Measurements from ENCODE around the gene ANKRD37.
A peak's percentile ranks its signal among the peaks of the same experiment; 100 is the strongest.

ANKRD37 gene

GRCh38 chr4:185396724-185397385 lies at the start of gene ANKRD37:
TSS of gene ANKRD37 (plus strand) at chr4:185396841. CDS start at chr4:185396924, 83 bp downstream.
- Histone ChIP-seq H3K27me3 (ENCODE audit: control insufficient read depth in 5 of 5, insufficient read depth in 4 of 5, low read length in 5 of 5) (no peaks in the 10 kb centered on the region), H3K27ac (ENCODE audit: low read depth, low read length) (peak within 1 kb of the TSS; percentile 98), H3K36me3 (ENCODE audit: control insufficient read depth in 5 of 5, insufficient read depth in 5 of 5, low read length in 5 of 5) (peaks cover 17 to 28% (median 23%) of the 10 kb centered on the region in 5 donors), H3K9ac (ENCODE audit: low read length in 5 of 5) (peak within 1 kb of the TSS in 4 of 5 donors; percentile 78 to 93 (median 87)), H3K4me3 (ENCODE audit: low read depth in 1 of 5, low read length in 5 of 5) (peak within 1 kb of the TSS; percentile 80 to 85 (median 85)), H3K9me3 (ENCODE audit: control insufficient read depth in 5 of 5, low read length in 5 of 5) (no peaks in the 10 kb centered on the region), H3K4me1 (ENCODE audit: control insufficient read depth in 5 of 5, insufficient read depth in 5 of 5, low read length in 5 of 5) (peaks cover 3 to 22% (median 21%) of the 10 kb centered on the region in 5 donors)

GRCh38 chr4:185346975-185347601 lies 49.6 kb upstream of the ANKRD37 start:
- Histone ChIP-seq H3K27ac (ENCODE audit: low read depth, low read length) (no peak overlapping the region), H3K36me3 (ENCODE audit: control insufficient read depth in 5 of 5, insufficient read depth in 5 of 5, low read length in 5 of 5) (peaks cover 13 to 24% (median 15%) of the 10 kb centered on the region in 5 donors)

GRCh38 chr4:185351691-185352090 lies 45.0 kb upstream of the ANKRD37 start:
- H3K4me3 ChIP-seq (ENCODE audit: low read depth in 1 of 5, low read length in 5 of 5): no peak overlapping the region
- no peak overlapping the region for H3K27ac ChIP-seq (ENCODE audit: low read depth, low read length)
- peaks cover 8 to 31% (median 23%) of the 10 kb centered on the region in 5 donors for H3K36me3 ChIP-seq (ENCODE audit: control insufficient read depth in 5 of 5, insufficient read depth in 5 of 5, low read length in 5 of 5)

More at GRCh38 chr4:185346975-185347601, 49.6 kb upstream of the ANKRD37 start:
- Histone ChIP-seq H3K4me3 (ENCODE audit: low read depth in 1 of 5, low read length in 5 of 5) (no peak overlapping the region), H3K9ac (ENCODE audit: low read length in 5 of 5) (no peak overlapping the region), H3K9me3 (ENCODE audit: control insufficient read depth in 5 of 5, low read length in 5 of 5) (no peaks in the 10 kb centered on the region), H3K27me3 (ENCODE audit: control insufficient read depth in 5 of 5, insufficient read depth in 4 of 5, low read length in 5 of 5) (no peaks in the 10 kb centered on the region), H3K4me1 (ENCODE audit: control insufficient read depth in 5 of 5, insufficient read depth in 5 of 5, low read length in 5 of 5) (peaks cover 0 to 18% (median 7%) of the 10 kb centered on the region in 5 donors)

GRCh38 chr4:185352202-185352601 lies 44.4 kb upstream of the ANKRD37 start:
- Histone ChIP-seq H3K4me3 (ENCODE audit: low read depth in 1 of 5, low read length in 5 of 5) (no peak overlapping the region), H3K36me3 (ENCODE audit: control insufficient read depth in 5 of 5, insufficient read depth in 5 of 5, low read length in 5 of 5) (peaks cover 4 to 27% (median 18%) of the 10 kb centered on the region in 5 donors), H3K9ac (ENCODE audit: low read length in 5 of 5) (no peak overlapping the region), H3K4me1 (ENCODE audit: control insufficient read depth in 5 of 5, insufficient read depth in 5 of 5, low read length in 5 of 5) (no peaks in the 10 kb centered on the region), H3K27ac (ENCODE audit: low read depth, low read length) (no peak overlapping the region), H3K27me3 (ENCODE audit: control insufficient read depth in 5 of 5, insufficient read depth in 4 of 5, low read length in 5 of 5) (no peaks in the 10 kb centered on the region), H3K9me3 (ENCODE audit: control insufficient read depth in 5 of 5, low read length in 5 of 5) (no peaks in the 10 kb centered on the region)

More at GRCh38 chr4:185351691-185352090, 45.0 kb upstream of the ANKRD37 start:
- Histone ChIP-seq H3K9me3 (ENCODE audit: control insufficient read depth in 5 of 5, low read length in 5 of 5) (no peaks in the 10 kb centered on the region), H3K4me1 (ENCODE audit: control insufficient read depth in 5 of 5, insufficient read depth in 5 of 5, low read length in 5 of 5) (no peaks in the 10 kb centered on the region), H3K9ac (ENCODE audit: low read length in 5 of 5) (no peak overlapping the region), H3K27me3 (ENCODE audit: control insufficient read depth in 5 of 5, insufficient read depth in 4 of 5, low read length in 5 of 5) (no peaks in the 10 kb centered on the region)

- Histone ChIP-seq H3K9me3 (ENCODE audit: control insufficient read depth in 5 of 5, low read length in 5 of 5) (no peaks in the 10 kb centered on the region), H3K9ac (ENCODE audit: low read length in 5 of 5) (no peak overlapping the region), H3K27me3 (ENCODE audit: control insufficient read depth in 5 of 5, insufficient read depth in 4 of 5, low read length in 5 of 5) (no peaks in the 10 kb centered on the region), H3K36me3 (ENCODE audit: control insufficient read depth in 5 of 5, insufficient read depth in 5 of 5, low read length in 5 of 5) (peaks cover 4 to 27% (median 18%) of the 10 kb centered on the region in 5 donors), H3K27ac (ENCODE audit: low read depth, low read length) (no peak overlapping the region), H3K4me1 (ENCODE audit: control insufficient read depth in 5 of 5, insufficient read depth in 5 of 5, low read length in 5 of 5) (no peaks in the 10 kb centered on the region), H3K4me3 (ENCODE audit: low read depth in 1 of 5, low read length in 5 of 5) (no peak overlapping the region)
These were observed 43.9 kb upstream of the ANKRD37 start for GRCh38 chr4:185352741-185353140.

GRCh38 chr4:185357211-185357610 lies 39.4 kb upstream of the ANKRD37 start:
- no peaks in the 10 kb centered on the region for H3K4me1 ChIP-seq (ENCODE audit: control insufficient read depth in 5 of 5, insufficient read depth in 5 of 5, low read length in 5 of 5)
- H3K27me3 ChIP-seq (ENCODE audit: control insufficient read depth in 5 of 5, insufficient read depth in 4 of 5, low read length in 5 of 5): no peaks in the 10 kb centered on the region
- H3K9ac ChIP-seq (ENCODE audit: low read length in 5 of 5): no peak overlapping the region
- H3K36me3 ChIP-seq (ENCODE audit: control insufficient read depth in 5 of 5, insufficient read depth in 5 of 5, low read length in 5 of 5): peaks cover under 1 to 22% (median 12%) of the 10 kb centered on the region in 5 donors
- no peak overlapping the region for H3K4me3 ChIP-seq (ENCODE audit: low read depth in 1 of 5, low read length in 5 of 5)
- H3K27ac ChIP-seq (ENCODE audit: low read depth, low read length): no peak overlapping the region
- H3K9me3 ChIP-seq (ENCODE audit: control insufficient read depth in 5 of 5, low read length in 5 of 5): no peaks in the 10 kb centered on the region

- Histone ChIP-seq H3K27ac (ENCODE audit: low read depth, low read length) (no peak overlapping the region), H3K4me1 (ENCODE audit: control insufficient read depth in 5 of 5, insufficient read depth in 5 of 5, low read length in 5 of 5) (no peaks in the 10 kb centered on the region), H3K27me3 (ENCODE audit: control insufficient read depth in 5 of 5, insufficient read depth in 4 of 5, low read length in 5 of 5) (no peaks in the 10 kb centered on the region), H3K9ac (ENCODE audit: low read length in 5 of 5) (no peak overlapping the region), H3K9me3 (ENCODE audit: control insufficient read depth in 5 of 5, low read length in 5 of 5) (no peaks in the 10 kb centered on the region), H3K36me3 (ENCODE audit: control insufficient read depth in 5 of 5, insufficient read depth in 5 of 5, low read length in 5 of 5) (peaks cover 4 to 20% (median 11%) of the 10 kb centered on the region in 5 donors), H3K4me3 (ENCODE audit: low read depth in 1 of 5, low read length in 5 of 5) (no peak overlapping the region)
These were observed 38.8 kb upstream of the ANKRD37 start for GRCh38 chr4:185357733-185358440.

GRCh38 chr4:185358514-185358913 lies 38.1 kb upstream of the ANKRD37 start:
- Histone ChIP-seq H3K4me1 (ENCODE audit: control insufficient read depth in 5 of 5, insufficient read depth in 5 of 5, low read length in 5 of 5) (no peaks in the 10 kb centered on the region), H3K36me3 (ENCODE audit: control insufficient read depth in 5 of 5, insufficient read depth in 5 of 5, low read length in 5 of 5) (peaks cover 4 to 20% (median 11%) of the 10 kb centered on the region in 5 donors), H3K9me3 (ENCODE audit: control insufficient read depth in 5 of 5, low read length in 5 of 5) (no peaks in the 10 kb centered on the region), H3K27me3 (ENCODE audit: control insufficient read depth in 5 of 5, insufficient read depth in 4 of 5, low read length in 5 of 5) (no peaks in the 10 kb centered on the region), H3K9ac (ENCODE audit: low read length in 5 of 5) (no peak overlapping the region), H3K4me3 (ENCODE audit: low read depth in 1 of 5, low read length in 5 of 5) (no peak overlapping the region), H3K27ac (ENCODE audit: low read depth, low read length) (no peak overlapping the region)

- Histone ChIP-seq H3K9me3 (ENCODE audit: control insufficient read depth in 5 of 5, low read length in 5 of 5) (no peaks in the 10 kb centered on the region), H3K4me1 (ENCODE audit: control insufficient read depth in 5 of 5, insufficient read depth in 5 of 5, low read length in 5 of 5) (no peaks in the 10 kb centered on the region), H3K27ac (ENCODE audit: low read depth, low read length) (no peak overlapping the region), H3K36me3 (ENCODE audit: control insufficient read depth in 5 of 5, insufficient read depth in 5 of 5, low read length in 5 of 5) (peaks cover 4 to 18% (median 10%) of the 10 kb centered on the region in 5 donors), H3K9ac (ENCODE audit: low read length in 5 of 5) (no peak overlapping the region), H3K27me3 (ENCODE audit: control insufficient read depth in 5 of 5, insufficient read depth in 4 of 5, low read length in 5 of 5) (no peaks in the 10 kb centered on the region), H3K4me3 (ENCODE audit: low read depth in 1 of 5, low read length in 5 of 5) (no peak overlapping the region)
These were observed 37.7 kb upstream of the ANKRD37 start for GRCh38 chr4:185358959-185359358.
